Pancreas (tissue), 10 donors: ENCODE results near the gene CTSW. TPM values are rescaled to one million over a fixed set of nuclear protein-coding genes. Genes with fewer than 3 reads are reported as not detected.
A peak's percentile ranks its signal among the peaks of the same experiment; 100 is the strongest.

Source experiments
- ATAC-seq, 4 donors: fragments of 200-7000 bp; cut with Tn5 transposase; one replicate each; pipeline versions ENCODE4 v1.8.0 to v1.9.1; 2020; ENCODE audit warnings: mild to moderate bottlenecking in 4 of 4, moderate library complexity in 4 of 4
- DNase-seq, 6 donors: peaks; one replicate each; pipeline ENCODE4 v3.0.0-alpha.2; 2020
- FAIRE-seq: peaks from 2 replicates; lab custom pipeline; 2012; peaks lifted over from hg19 to GRCh38; lab: Jason Lieb, UNC
- H3K27ac ChIP-seq, 4 donors: fragments of 200-600 bp; sonication (generic); 1 replicate in 3 of 4; 2 replicates in 1 of 4; pipeline versions ENCODE4 v1.5.0 to v1.8.0; 2020
- H3K27me3 ChIP-seq, 4 donors: fragments of 200-600 bp; one replicate each; pipeline ENCODE4 v1.8.0; 2021
- H3K36me3 ChIP-seq, 3 donors: fragments of 200-600 bp; sonication (generic) in 1 of 3; one replicate each; pipeline versions ENCODE4 v1.5.0 to v1.8.0; 2020 to 2021
- H3K4me1 ChIP-seq, 3 donors: fragments of 200-600 bp; one replicate each; pipeline ENCODE4 v1.8.0; 2021
- H3K4me3 ChIP-seq, 4 donors: fragments of 200-600 bp; sonication (generic) in 2 of 4; one replicate each; pipeline versions ENCODE4 v1.5.0 to v1.8.0; 2020 to 2021
- H3K9me3 ChIP-seq, 4 donors: fragments of 200-600 bp; one replicate each; pipeline ENCODE4 v1.8.0; 2021
- CTCF ChIP-seq, 4 donors: fragments of 200-600 bp; sonication (generic) in 3 of 4; IDR thresholded peaks; one replicate each; pipeline versions ENCODE4 v1.5.0 to v1.8.0; 2021; ENCODE audit warnings: antibody characterized with exemption in 4 of 4
- WGBS, 2 donors: extraction: QIAGEN DNeasy Blood & Tissue Kit; methylation state at CpG; one replicate each; pipeline ENCODE4 v1.1.7; 2013; 5-methylcytosine and 5-hydroxymethylcytosine counted together
- intact Hi-C, 3 donors: fragments of 100-400 bp; cut with DNase I; formaldehyde crosslinking; loops; one replicate each; pipeline versions ENCODE4 v1.11.1 to v1.14.2; 2022
- polyA plus RNA-seq, 2 donors: library from polyadenylated mRNA; stranded (reverse); fragments of 200-250 nt; gene quantifications; one replicate each; pipeline ENCODE4 v1.2.3, GENCODE V29; 2013
- total RNA-seq, 6 donors: library from RNA; stranded (reverse); fragmentation: NEBNext Ultra II Directional in 4 of 6; extraction: Animal tissue kit (Norgen Biotek cat#: 25700) in 4 of 6; gene quantifications; one replicate each; pipeline versions ENCODE4 v1.2.1 to v1.2.4, GENCODE V29; 2021 to 2023
- donor health status: healthy with polysubstance abuse.
- donor health status: DM: no; HTN: no; CAD: no; lungs with moderate emphysema.
- donor health status: DM: no; HTN: no; CAD: no.
- donor health status: control.
- donor health status: control.
- donor health status: Bipolar disorder and iron deficiency.
- donor health status: DM: yes; HTN: yes; CAD: no.
- donor health status: DM: no; HTN: no; CAD: no.
- donor health status: DM: no; HTN: no; CAD: no.
- donor health status: DM: yes; HTN: yes; CAD: no.

The CTSW gene
- total and polyA plus RNA-seq, 8 donors: 0.14 to 0.72 (median 0.46) TPM; not detected in 1

GRCh38 chr11:65870307-65870658 lies 9.4 kb upstream of the CTSW start:
- TF ChIP-seq CTCF (IDR thresholded peaks at IDR 0.05): no peak
- H3K4me1 ChIP-seq: no peaks in the 10 kb centered on the region
- ATAC-seq: no peak
- no peak overlapping the region for H3K27ac ChIP-seq
- peaks cover 0 to 10% (median 0%) of the 10 kb centered on the region in 3 donors for H3K36me3 ChIP-seq
- DNase-seq: peak in 1 of 6 donors; percentile 52
- H3K4me3 ChIP-seq: no peak overlapping the region
- H3K27me3 ChIP-seq: no peaks in the 10 kb centered on the region
- intact Hi-C loops: no loop called here
- no peaks in the 10 kb centered on the region for H3K9me3 ChIP-seq
- FAIRE-seq: no peak
- WGBS, 2 donors: 80 to 85% methylated on average over 11 of the region's 11 CpGs

DNA sequence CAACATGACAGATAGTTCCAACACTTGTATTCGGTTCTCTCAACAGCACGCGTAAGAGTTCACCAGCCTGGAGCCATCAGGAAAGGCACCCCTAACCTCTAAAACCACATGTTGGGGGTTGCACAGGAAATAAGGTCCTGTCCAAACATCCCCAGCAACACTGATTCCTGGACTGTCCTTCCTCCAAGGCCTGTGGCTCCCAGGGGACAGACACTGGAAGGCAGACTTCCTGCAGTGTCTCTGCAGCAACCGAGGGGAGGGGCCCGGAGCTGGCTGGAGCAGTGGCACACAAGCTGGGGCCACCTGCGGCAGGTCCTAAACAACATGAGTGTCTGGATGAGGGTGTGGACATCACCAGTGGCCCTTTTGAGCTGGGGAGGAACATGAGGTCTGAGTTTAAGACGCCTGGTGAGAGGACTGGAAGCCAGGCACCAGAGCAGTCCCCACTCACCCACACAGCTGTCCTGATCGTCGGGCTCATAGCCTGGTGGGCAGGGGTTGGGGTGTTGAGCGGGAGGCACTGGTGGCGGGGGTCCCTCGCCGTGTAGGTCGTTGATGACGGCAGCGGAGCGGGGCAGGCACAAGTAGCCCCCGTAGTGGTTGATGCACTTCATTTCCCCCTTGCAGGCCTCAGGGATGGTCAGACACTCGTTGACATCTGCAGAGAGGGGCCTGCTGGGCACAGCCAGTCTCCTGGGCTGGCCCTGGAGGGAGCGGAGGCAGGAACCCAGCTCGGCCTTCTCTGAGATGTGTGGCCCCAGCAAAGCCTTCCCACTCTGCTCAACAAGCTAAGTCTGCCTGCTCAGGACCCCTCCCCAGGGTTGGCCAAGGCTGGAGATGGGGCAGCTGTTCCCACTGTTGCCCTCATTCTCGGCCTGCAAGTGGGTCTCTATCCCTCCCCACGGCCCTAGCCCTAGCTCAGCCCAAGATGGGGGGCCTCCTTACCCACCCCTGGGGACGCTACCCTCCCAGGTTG lies 8.6 kb upstream of the CTSW start:
- FAIRE-seq: no peak
- Histone ChIP-seq H3K4me3 (no peak overlapping the region), H3K36me3 (peaks cover 0 to 3% (median 0%) of the 10 kb centered on the region in 3 donors), H3K9me3 (no peaks in the 10 kb centered on the region), H3K27ac (peak overlapping the region in 2 of 4 donors; percentile 52 to 55), H3K4me1 (no peaks in the 10 kb centered on the region), H3K27me3 (no peaks in the 10 kb centered on the region)
- ATAC-seq: no peak
- 75 to 80% methylated on average over 24 of the region's 24 CpGs for WGBS, 2 donors
- intact Hi-C loops: no loop called here
- peak in 2 of 6 donors; percentile 12 to 60 for DNase-seq
- TF ChIP-seq CTCF (IDR thresholded peaks at IDR 0.05): no peak

DNA sequence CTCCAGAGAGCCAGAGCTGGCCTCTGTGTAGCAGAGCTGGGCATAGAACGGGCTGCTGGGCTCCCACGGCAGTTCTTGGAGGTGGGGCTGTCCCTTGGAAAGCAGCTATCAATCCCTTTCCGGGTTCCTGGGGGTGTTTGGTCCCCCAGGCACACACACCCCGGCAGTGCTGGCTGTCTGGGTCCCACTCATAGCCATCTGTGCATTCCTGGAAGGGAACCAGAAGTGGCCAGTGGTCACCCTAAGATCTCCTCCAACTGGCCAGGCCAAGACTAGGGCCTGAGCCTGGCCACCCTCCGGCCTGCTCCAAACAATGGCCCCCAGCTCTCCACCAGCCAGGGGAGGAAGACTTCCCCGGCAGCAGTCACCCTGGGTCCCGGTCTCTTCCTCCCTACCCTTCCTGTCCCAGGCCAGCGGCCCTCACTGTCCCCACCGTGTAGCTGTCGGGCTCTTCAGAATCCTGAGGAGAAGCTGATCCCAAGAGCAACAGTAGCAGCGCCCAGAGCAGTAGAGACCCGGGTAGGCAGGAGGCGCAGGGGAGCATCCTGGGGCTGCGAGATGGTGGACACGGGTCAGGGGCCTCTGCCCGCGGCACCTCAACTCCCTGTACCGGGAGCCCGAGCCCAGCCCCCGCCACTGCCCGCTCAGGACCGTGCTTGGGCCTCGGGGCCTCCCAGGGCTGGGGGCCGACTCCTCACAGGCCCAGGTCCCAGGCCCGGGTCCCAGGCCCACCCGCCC lies 7.7 kb upstream of the CTSW start:
- intact Hi-C loops: no loop called here
- WGBS, 2 donors: 51 to 56% methylated on average over 24 to 26 of the region's 26 CpGs
- ATAC-seq (peak in 1 of 4 donors; percentile 1), FAIRE-seq (no peak), DNase-seq (peak in 2 of 6 donors; percentile 46 to 78)
- Histone ChIP-seq H3K4me3 (peak overlapping the region; percentile 7 to 39 (median 31)), H3K36me3 (no peaks in the 10 kb centered on the region), H3K4me1 (no peaks in the 10 kb centered on the region), H3K27me3 (no peaks in the 10 kb centered on the region), H3K9me3 (no peaks in the 10 kb centered on the region), H3K27ac (peak overlapping the region; percentile 35 to 73 (median 54))
- TF ChIP-seq CTCF (IDR thresholded peaks at IDR 0.05): no peak

DNA sequence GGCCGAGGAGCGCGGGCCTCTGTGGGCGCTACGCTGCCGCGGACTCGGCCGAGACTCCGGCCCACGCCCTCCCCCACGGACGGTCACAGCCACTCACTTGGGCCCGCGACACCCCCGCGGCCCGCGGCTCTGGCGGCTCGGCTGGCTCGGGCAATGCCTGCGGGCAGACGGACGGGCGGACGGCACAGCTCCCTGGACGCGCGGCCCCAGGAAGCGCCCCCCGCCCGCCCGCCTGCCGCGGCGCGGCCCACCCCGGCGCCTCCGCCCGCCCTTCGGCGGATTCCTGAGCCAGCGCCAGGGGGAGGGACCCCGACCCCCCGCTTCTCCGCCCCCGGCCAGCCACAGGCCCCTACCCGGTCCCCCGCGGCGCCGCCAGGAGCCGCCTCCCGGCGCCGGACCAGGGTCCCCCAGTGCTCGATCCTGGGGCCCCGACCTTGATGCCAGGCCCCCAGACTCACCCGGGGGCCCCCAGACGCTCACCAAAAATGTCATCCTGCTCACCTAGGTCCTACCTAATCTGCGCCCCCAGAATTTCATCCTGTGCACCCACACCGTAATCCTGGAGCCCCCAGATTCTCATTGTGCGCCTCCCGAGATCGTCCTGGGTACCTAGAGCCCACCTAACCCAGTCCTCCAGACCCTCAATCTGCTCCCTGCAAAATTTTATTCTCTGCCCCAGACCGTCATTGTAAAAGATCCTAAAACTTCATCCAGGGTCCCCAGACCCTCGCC lies 6.9 kb upstream of the CTSW start, which contains the start of gene EFEMP2:
Gene EFEMP2 (minus strand): TSS at position 215 of the 732 bp plus-strand sequence. CDS start 446 bp downstream, outside the sequence.
- WGBS, 2 donors: 4 to 5% methylated on average over 35 to 69 of the region's 69 CpGs

More for the DNA sequence above, 6.9 kb upstream of the CTSW start, which contains the start of gene EFEMP2:
- no peak for FAIRE-seq
- Histone ChIP-seq H3K4me3 (peak within 1 kb of the TSS; percentile 7 to 39 (median 31)), H3K9me3 (no peaks in the 10 kb centered on the region), H3K27me3 (no peaks in the 10 kb centered on the region), H3K36me3 (no peaks in the 10 kb centered on the region), H3K27ac (peak within 1 kb of the TSS; percentile 46 to 73 (median 54)), H3K4me1 (no peaks in the 10 kb centered on the region)
- intact Hi-C loops: no loop called here
- ATAC-seq: peak; percentile 6 to 15 (median 10)
- no peak for TF ChIP-seq CTCF (IDR thresholded peaks at IDR 0.05)
- peak in 2 of 6 donors; percentile 66 to 76 for DNase-seq
